Caco-2 (cell line): ENCODE measurements around the gene DDX54. TPM values are rescaled to one million over a fixed set of nuclear protein-coding genes. Genes with fewer than 3 reads are reported as not detected.
A peak's percentile ranks its signal among the peaks of the same experiment; 100 is the strongest.

Experiments
- BruUV-seq: library from RNA; stranded (reverse); fragments of 400-500 nt; replicated peaks from 2 replicates; lab custom pipeline; 2021; lab: Mats Ljungman, UMichigan
- CTCF ChIA-PET: fragments of 300-600 bp; sonication (Branson Sonifier 250); formaldehyde crosslinking; loops from one replicate; lab custom pipeline; 2022; ENCODE audit warnings: antibody characterized with exemption; lab: Charles Lee
- POLR2A ChIA-PET: fragments of 300-600 bp; sonication (Branson Sonifier 250); formaldehyde crosslinking; loops from one replicate; lab custom pipeline; 2022; ENCODE audit warnings: antibody characterized with exemption; lab: Charles Lee
- DNase-seq, 2 experiments: peaks; one replicate each; pipeline versions ENCODE4 v3.0.0 to v3.0.0-alpha.2; 2020 to 2022
- H3K27me3 ChIP-seq: replicated peaks from 2 replicates; pipeline ENCODE4 v1.6.0; 2011; ENCODE audit warnings: low read length; ENCODE audit not compliant: control insufficient read depth, insufficient read depth
- H3K36me3 ChIP-seq: 2 replicates; pipeline ENCODE4 v1.5.1; 2011; ENCODE audit warnings: low read length; ENCODE audit not compliant: control insufficient read depth, insufficient read depth
- H3K4me1 ChIP-seq: fragments of 250-450 bp; sonication (Bioruptor Pico); 2 replicates; pipeline ENCODE4 v1.5.1; 2020; ENCODE audit warnings: mild to moderate bottlenecking
- H3K4me3 ChIP-seq: 2 replicates; pipeline ENCODE4 v1.5.1; 2011; ENCODE audit warnings: low read depth, mild to moderate bottlenecking, control low read depth, low read length
- H3K9me3 ChIP-seq: fragments of 250-450 bp; sonication (Bioruptor Pico); 2 replicates; pipeline ENCODE4 v1.5.1; 2020; ENCODE audit warnings: mild to moderate bottlenecking, moderate library complexity
- H3K27ac Mint-ChIP-seq: one replicate; pipeline ENCODE4 v1.8.0; 2022; ENCODE audit warnings: mixed read lengths; ENCODE audit not compliant: unreplicated experiment
- H3K27me3 Mint-ChIP-seq: one replicate; pipeline ENCODE4 v1.8.0; 2022; ENCODE audit warnings: mixed read lengths; ENCODE audit not compliant: insufficient read depth, unreplicated experiment
- H3K36me3 Mint-ChIP-seq: one replicate; pipeline ENCODE4 v1.8.0; 2022; ENCODE audit warnings: mild to moderate bottlenecking, mixed read lengths; ENCODE audit not compliant: insufficient read depth, unreplicated experiment
- H3K4me1 Mint-ChIP-seq: one replicate; pipeline ENCODE4 v1.8.0; 2022; ENCODE audit warnings: low read depth, mixed read lengths; ENCODE audit not compliant: unreplicated experiment
- H3K4me3 Mint-ChIP-seq: one replicate; pipeline ENCODE4 v1.8.0; 2022; ENCODE audit warnings: mild to moderate bottlenecking, moderate library complexity, mixed read lengths; ENCODE audit not compliant: unreplicated experiment
- H3K9me3 Mint-ChIP-seq: one replicate; pipeline ENCODE4 v1.8.0; 2022; ENCODE audit warnings: mixed read lengths; ENCODE audit not compliant: unreplicated experiment
- intact Hi-C: fragments of 100-400 bp; cut with micrococcal nuclease; formaldehyde crosslinking; loops from one replicate; pipeline ENCODE4 v1.10.0; 2022; ENCODE audit not compliant: unreplicated experiment
- total RNA-seq: library from RNA; stranded (reverse); gene quantifications from 2 replicates; pipeline ENCODE4 v1.2.3, GENCODE V29; 2022
- TF ChIP-seq, protein P1 (sequence below), 2 experiments: fragments of 200-600 bp in 1 of 2; IDR thresholded peaks; 1 replicate in 1 of 2; 2 replicates in 1 of 2; pipeline versions ENCODE4 v1.5.1 to v1.8.0; 2011 to 2022; ENCODE audit warnings: antibody characterized with exemption in 1 of 2, control low read depth in 1 of 2, inconsistent platforms in 1 of 2, low read depth in 1 of 2, low read length in 1 of 2, mild to moderate bottlenecking in 1 of 2, moderate library complexity in 1 of 2; ENCODE audit not compliant: insufficient read depth in 1 of 2, severe bottlenecking in 1 of 2, unreplicated experiment in 1 of 2

DDX54 gene
- total RNA-seq, 1 experiment from 2014 or later: 110 TPM

DNA sequence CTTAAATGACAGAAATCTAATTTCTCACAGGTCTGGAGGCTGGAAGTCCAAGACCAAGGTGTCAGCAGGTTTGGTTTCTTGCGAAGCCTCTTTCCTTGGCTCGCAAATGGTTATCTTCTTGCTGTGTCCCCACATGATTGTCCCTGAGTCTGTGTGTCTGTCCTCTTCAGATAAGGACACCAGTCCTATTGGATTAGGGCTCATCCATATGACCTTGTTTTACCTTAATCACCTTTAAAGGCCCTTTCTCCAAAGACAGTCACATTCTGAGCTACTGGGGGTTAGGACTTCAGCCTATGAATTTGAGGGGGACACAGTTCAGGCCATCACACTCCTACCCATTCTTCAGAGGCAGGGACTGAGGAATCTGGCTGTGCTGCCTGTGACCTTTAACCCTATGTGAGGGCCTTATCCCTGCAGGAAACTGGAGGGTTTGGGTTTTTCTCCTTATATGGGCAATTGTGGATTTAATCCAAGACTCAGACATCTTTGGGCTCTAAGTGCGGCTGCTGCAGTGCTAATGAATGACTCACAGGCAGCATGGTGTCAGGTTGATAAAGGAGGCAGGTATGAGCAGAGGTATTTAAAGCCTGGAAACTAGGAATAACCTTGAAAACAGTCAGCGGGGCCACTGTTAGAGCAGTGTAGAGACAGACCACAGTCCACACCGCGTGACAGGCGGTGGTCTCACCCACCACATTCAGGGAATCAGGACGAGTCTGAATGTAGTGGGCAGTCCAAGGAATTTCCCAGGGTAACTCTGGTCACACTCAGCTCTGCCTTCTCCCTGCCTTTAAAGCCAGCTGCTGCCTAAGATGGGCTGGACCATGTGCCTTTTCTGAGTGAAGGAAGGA, 46.2 kb upstream of the DDX54 start:
- DNase-seq: peak; percentile 53 to 84

GRCh38 chr12:113230315-113231234, 45.3 kb upstream of the DDX54 start:
- Histone ChIP-seq H3K4me3 (no peak overlapping the region), H3K9me3 (no peaks in the 10 kb centered on the region), H3K4me1 (peaks cover 64% of the 10 kb centered on the region), H3K27me3 (no peaks in the 10 kb centered on the region), H3K36me3 (peaks cover 17% of the 10 kb centered on the region)
- TF ChIP-seq, protein P1, sequence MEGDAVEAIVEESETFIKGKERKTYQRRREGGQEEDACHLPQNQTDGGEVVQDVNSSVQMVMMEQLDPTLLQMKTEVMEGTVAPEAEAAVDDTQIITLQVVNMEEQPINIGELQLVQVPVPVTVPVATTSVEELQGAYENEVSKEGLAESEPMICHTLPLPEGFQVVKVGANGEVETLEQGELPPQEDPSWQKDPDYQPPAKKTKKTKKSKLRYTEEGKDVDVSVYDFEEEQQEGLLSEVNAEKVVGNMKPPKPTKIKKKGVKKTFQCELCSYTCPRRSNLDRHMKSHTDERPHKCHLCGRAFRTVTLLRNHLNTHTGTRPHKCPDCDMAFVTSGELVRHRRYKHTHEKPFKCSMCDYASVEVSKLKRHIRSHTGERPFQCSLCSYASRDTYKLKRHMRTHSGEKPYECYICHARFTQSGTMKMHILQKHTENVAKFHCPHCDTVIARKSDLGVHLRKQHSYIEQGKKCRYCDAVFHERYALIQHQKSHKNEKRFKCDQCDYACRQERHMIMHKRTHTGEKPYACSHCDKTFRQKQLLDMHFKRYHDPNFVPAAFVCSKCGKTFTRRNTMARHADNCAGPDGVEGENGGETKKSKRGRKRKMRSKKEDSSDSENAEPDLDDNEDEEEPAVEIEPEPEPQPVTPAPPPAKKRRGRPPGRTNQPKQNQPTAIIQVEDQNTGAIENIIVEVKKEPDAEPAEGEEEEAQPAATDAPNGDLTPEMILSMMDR (IDR thresholded peaks at IDR 0.05; ENCODE audit: insufficient read depth in 1 of 2, low read depth in 1 of 2, low read length in 1 of 2, severe bottlenecking in 1 of 2, unreplicated experiment in 1 of 2): no peak
- intact Hi-C loops: loop anchor here (1.0 kb wide), 3 partner anchors 9 to 15 kb away; partner anchors contain the start of gene TPCN1
- H3K36me3 Mint-ChIP-seq: peaks cover 44% of the 10 kb centered on the region
- no TSS peak for BruUV-seq
- POLR2A ChIA-PET: interaction anchor here (0.5 to 2.2 kb wide), 7 partner anchors 9 to 105 kb away, joined by 3 to 38 read pairs (median 7); partner anchors contain the start of genes DDX54, RITA1, SLC8B1 and TPCN1
- DNase-seq: peak; percentile 79 to 85
- H3K4me3 Mint-ChIP-seq: peak overlapping the region; percentile 47
- H3K27ac Mint-ChIP-seq: peak overlapping the region; percentile 95
- peaks cover 38% of the 10 kb centered on the region for H3K4me1 Mint-ChIP-seq
- no peaks in the 10 kb centered on the region for H3K9me3 Mint-ChIP-seq
- CTCF ChIA-PET: interaction anchor here (0.8 to 1.1 kb wide), 2 partner anchors 15 to 33 kb away, joined by 9 to 17 read pairs; no protein-coding TSS in a partner anchor
- no peaks in the 10 kb centered on the region for H3K27me3 Mint-ChIP-seq

More for the DNA sequence above, 46.2 kb upstream of the DDX54 start:
- peaks cover 64% of the 10 kb centered on the region for H3K4me1 ChIP-seq
- Mint-ChIP-seq H3K27me3 (no peaks in the 10 kb centered on the region), H3K4me3 (no peak overlapping the region), H3K27ac (peak overlapping the region; percentile 95), H3K4me1 (peaks cover 42% of the 10 kb centered on the region), H3K9me3 (no peaks in the 10 kb centered on the region), H3K36me3 (peaks cover 53% of the 10 kb centered on the region)
- intact Hi-C loops: no loop called here
- BruUV-seq: no TSS peak
- TF ChIP-seq, protein P1 (IDR thresholded peaks at IDR 0.05; ENCODE audit: insufficient read depth in 1 of 2, low read depth in 1 of 2, low read length in 1 of 2, severe bottlenecking in 1 of 2, unreplicated experiment in 1 of 2): no peak
- H3K27me3 ChIP-seq: no peaks in the 10 kb centered on the region
- H3K4me3 ChIP-seq: no peak overlapping the region
- ChIA-PET POLR2A (interaction anchor here (1.3 to 2.2 kb wide), 4 partner anchors 8 to 47 kb away, joined by 3 to 38 read pairs (median 24); partner anchors contain the start of genes DDX54, RITA1 and TPCN1), CTCF (no interaction called here)
- H3K9me3 ChIP-seq: no peaks in the 10 kb centered on the region
- peaks cover 17% of the 10 kb centered on the region for H3K36me3 ChIP-seq
